A673 (cell line): ENCODE measurements around the gene RNF157. TPM values are rescaled to one million over a fixed set of nuclear protein-coding genes. Genes with fewer than 3 reads are reported as not detected.

Experiments
- BruUV-seq: library from RNA; stranded (reverse); fragments of 400-500 nt; replicated peaks from 2 replicates; lab custom pipeline; 2021; lab: Mats Ljungman, UMichigan
- CTCF ChIA-PET: fragments of 300-600 bp; sonication (Branson Sonifier 250); formaldehyde crosslinking; loops from one replicate; lab custom pipeline; 2022; ENCODE audit warnings: antibody characterized with exemption; lab: Charles Lee
- POLR2A ChIA-PET: fragments of 300-600 bp; sonication (Branson Sonifier 250); formaldehyde crosslinking; loops from one replicate; lab custom pipeline; 2022; ENCODE audit warnings: antibody characterized with exemption; ENCODE audit not compliant: low non-redundant PET; lab: Charles Lee
- DNase-seq: peaks from one replicate; pipeline ENCODE4 v3.0.0-alpha.2; 2015; ENCODE audit warnings: low spot score
- H3K27ac ChIP-seq: fragments of 200-600 bp; sonication (generic); 2 replicates; pipeline ENCODE4 v1.5.1; 2016; ENCODE audit warnings: mixed run types, low read depth, mild to moderate bottlenecking, mixed read lengths, antibody characterized with exemption, low read length; ENCODE audit not compliant: poor library complexity, severe bottlenecking
- H3K27me3 ChIP-seq: fragments of 200-600 bp; sonication (generic); replicated peaks from 2 replicates; pipeline ENCODE4 v1.6.1; 2017; ENCODE audit warnings: mixed run types, low read depth, mild to moderate bottlenecking, mixed read lengths, antibody characterized with exemption, low read length; ENCODE audit not compliant: insufficient read depth, poor library complexity
- H3K36me3 ChIP-seq: fragments of 200-600 bp; sonication (generic); 2 replicates; pipeline ENCODE4 v1.6.1; 2016; ENCODE audit warnings: mixed run types, mild to moderate bottlenecking, mixed read lengths, antibody characterized with exemption, low read length; ENCODE audit not compliant: insufficient read depth, poor library complexity, severe bottlenecking
- H3K4me1 ChIP-seq: fragments of 200-600 bp; sonication (generic); 2 replicates; pipeline ENCODE4 v1.6.1; 2017; ENCODE audit warnings: mixed run types, mild to moderate bottlenecking, mixed read lengths, antibody characterized with exemption, low read length; ENCODE audit not compliant: insufficient read depth, poor library complexity, severe bottlenecking
- H3K4me3 ChIP-seq: fragments of 200-600 bp; sonication (generic); 2 replicates; pipeline ENCODE4 v1.5.1; 2016; ENCODE audit warnings: low read depth, mixed run types, mild to moderate bottlenecking, mixed read lengths, low read length; ENCODE audit not compliant: poor library complexity, severe bottlenecking
- H3K9me3 ChIP-seq: fragments of 200-600 bp; sonication (generic); 2 replicates; pipeline ENCODE4 v1.6.1; 2016; ENCODE audit warnings: mixed run types, low read depth, mild to moderate bottlenecking, mixed read lengths, antibody characterized with exemption, low read length; ENCODE audit not compliant: poor library complexity, severe bottlenecking
- CTCF ChIP-seq: fragments of 300-800, 200-600 bp; sonication (generic); conservative IDR thresholded peaks from 2 replicates; pipeline ENCODE4 v1.5.1; 2017; ENCODE audit warnings: low read depth, mild to moderate bottlenecking, antibody characterized with exemption, low read length, moderate library complexity, mixed read lengths
- EZH2 ChIP-seq: fragments of 200-600 bp; sonication (generic); IDR thresholded peaks from 2 replicates; pipeline ENCODE4 v1.6.1; 2017; ENCODE audit warnings: borderline replicate concordance, low read depth, mild to moderate bottlenecking, mixed read lengths, antibody characterized with exemption, low read length; ENCODE audit not compliant: poor library complexity, severe bottlenecking
- intact Hi-C: fragments of 100-400 bp; cut with micrococcal nuclease; formaldehyde crosslinking; loops from one replicate; pipeline ENCODE4 v1.10.0; 2022; ENCODE audit not compliant: unreplicated experiment
- total RNA-seq: library from RNA; stranded (reverse); gene quantifications from 2 replicates; pipeline ENCODE4 v1.2.3, GENCODE V29; 2021

Gene RNF157
- total RNA-seq, 1 experiment from 2014 or later: 0.56 TPM

GRCh38 chr17:76153202-76153601, 87.1 kb downstream of the RNF157 start:
- DNase-seq: no peak
- ChIA-PET POLR2A (no interaction called here), CTCF (no interaction called here)
- intact Hi-C loops: no loop called here
- H3K4me3 ChIP-seq: no peak overlapping the region
- no peak for TF ChIP-seq EZH2
- no peak for TF ChIP-seq CTCF
- no peaks in the 10 kb centered on the region for H3K9me3 ChIP-seq
- H3K27ac ChIP-seq: no peak overlapping the region
- no peaks in the 10 kb centered on the region for H3K36me3 ChIP-seq
- BruUV-seq: no TSS peak
- no peaks in the 10 kb centered on the region for H3K27me3 ChIP-seq
- no peaks in the 10 kb centered on the region for H3K4me1 ChIP-seq

- Histone ChIP-seq H3K36me3 (no peaks in the 10 kb centered on the region), H3K27ac (no peak overlapping the region), H3K4me1 (peaks cover 1% of the 10 kb centered on the region), H3K9me3 (no peaks in the 10 kb centered on the region), H3K4me3 (no peak overlapping the region), H3K27me3 (no peaks in the 10 kb centered on the region)
- BruUV-seq: no TSS peak
- intact Hi-C loops: no loop called here
- TF ChIP-seq EZH2 (no peak), CTCF (no peak)
- CTCF ChIA-PET: no interaction called here
- no peak for DNase-seq
- POLR2A ChIA-PET: no interaction called here
Observed at GRCh38 chr17:76152591-76152990, 87.7 kb downstream of the RNF157 start.

- intact Hi-C loops: no loop called here
- H3K27me3 ChIP-seq: no peaks in the 10 kb centered on the region
- no peaks in the 10 kb centered on the region for H3K36me3 ChIP-seq
- ChIA-PET CTCF (interaction anchor here (0.5 kb wide), 1 partner anchor 31 kb away, joined by 6 read pairs; no protein-coding TSS in a partner anchor), POLR2A (no interaction called here)
- no TSS peak for BruUV-seq
- no peak for DNase-seq
- no peak overlapping the region for H3K4me3 ChIP-seq
- H3K27ac ChIP-seq: no peak overlapping the region
- H3K9me3 ChIP-seq: no peaks in the 10 kb centered on the region
- peaks cover 4% of the 10 kb centered on the region for H3K4me1 ChIP-seq
- TF ChIP-seq EZH2 (no peak), CTCF (no peak)
Observed at GRCh38 chr17:76151896-76152454, 88.3 kb downstream of the RNF157 start.
